ENCODE results near the gene CSF1R. TPM values are rescaled to one million over a fixed set of nuclear protein-coding genes. Genes with fewer than 3 reads are reported as not detected.

CSF1R gene
- polyA plus RNA-seq, 4 donors, result 4.1 to 31.1 (median 6.1) TPM

DNA sequence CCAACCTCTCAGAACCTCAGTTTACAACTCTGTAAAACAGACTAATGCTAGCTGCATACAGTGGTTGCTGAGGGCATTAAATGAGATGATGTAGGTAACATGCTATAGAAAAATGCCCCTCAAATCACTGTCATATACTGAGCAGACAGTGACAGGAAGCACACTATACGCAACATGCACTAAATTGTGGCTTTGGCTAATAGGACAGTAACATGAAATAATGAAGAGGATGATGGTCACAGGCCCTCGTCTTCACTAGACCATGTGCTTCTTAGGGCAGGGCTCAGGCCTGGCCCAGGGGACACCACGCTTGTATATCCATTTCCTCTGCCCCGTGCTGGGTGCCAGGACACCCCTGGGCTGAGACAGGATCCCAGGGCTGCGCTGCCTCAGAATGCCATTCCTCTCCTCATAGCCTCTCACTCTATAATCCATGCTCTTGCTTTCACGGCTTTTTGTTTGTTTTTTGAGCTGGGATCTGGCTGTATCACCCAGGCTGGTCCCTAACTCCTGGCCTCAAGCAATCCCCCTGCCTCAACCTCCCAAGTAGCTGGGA, 18.9 kb downstream of the CSF1R start:
- no peaks in the 10 kb centered on the region for H3K27me3 ChIP-seq (ENCODE audit: control insufficient read depth in 3 of 3, insufficient read depth in 3 of 3, low read length in 3 of 3)
- H3K27ac ChIP-seq (ENCODE audit: low read depth in 1 of 3, low read length in 2 of 3), result no peak overlapping the region
- DNase-seq, result no peak
- FAIRE-seq, result no peak
- H3K4me1 ChIP-seq (ENCODE audit: control insufficient read depth in 3 of 3, insufficient read depth in 2 of 3, low read depth in 1 of 3, low read length in 2 of 3), result no peaks in the 10 kb centered on the region
- peaks cover 0 to 3% (median 0%) of the 10 kb centered on the region in 3 donors for H3K36me3 ChIP-seq (ENCODE audit: control insufficient read depth in 3 of 3, insufficient read depth in 2 of 3, low read depth in 1 of 3, low read length in 3 of 3)
- WGBS, 3 donors, result 84 to 87% (median 85%) methylated on average over 6 of the region's 6 CpGs
- H3K9me3 ChIP-seq (ENCODE audit: control insufficient read depth in 2 of 2, insufficient read depth in 1 of 2, low read depth in 1 of 2, low read length in 1 of 2), result no peaks in the 10 kb centered on the region
- H3K4me3 ChIP-seq (ENCODE audit: low read depth in 1 of 3, low read length in 3 of 3), result no peak overlapping the region

- DNase-seq (no peak), FAIRE-seq (no peak)
- no peaks in the 10 kb centered on the region for H3K27me3 ChIP-seq (ENCODE audit: control insufficient read depth in 3 of 3, insufficient read depth in 3 of 3, low read length in 3 of 3)
- no peaks in the 10 kb centered on the region for H3K4me1 ChIP-seq (ENCODE audit: control insufficient read depth in 3 of 3, insufficient read depth in 2 of 3, low read depth in 1 of 3, low read length in 2 of 3)
- H3K36me3 ChIP-seq (ENCODE audit: control insufficient read depth in 3 of 3, insufficient read depth in 2 of 3, low read depth in 1 of 3, low read length in 3 of 3), result peaks cover 0 to 3% (median 0%) of the 10 kb centered on the region in 3 donors
- no peak overlapping the region for H3K4me3 ChIP-seq (ENCODE audit: low read depth in 1 of 3, low read length in 3 of 3)
- H3K27ac ChIP-seq (ENCODE audit: low read depth in 1 of 3, low read length in 2 of 3), result no peak overlapping the region
- WGBS, 3 donors, result 77 to 98% (median 84%) methylated on average over 2 of the region's 2 CpGs
- H3K9me3 ChIP-seq (ENCODE audit: control insufficient read depth in 2 of 2, insufficient read depth in 1 of 2, low read depth in 1 of 2, low read length in 1 of 2), result no peaks in the 10 kb centered on the region
These were observed 19.4 kb downstream of the CSF1R start for GRCh38 chr5:150066901-150067396.

GRCh38 chr5:150066436-150066835, 19.9 kb downstream of the CSF1R start:
- peaks cover 0 to 5% (median 0%) of the 10 kb centered on the region in 3 donors for H3K36me3 ChIP-seq (ENCODE audit: control insufficient read depth in 3 of 3, insufficient read depth in 2 of 3, low read depth in 1 of 3, low read length in 3 of 3)
- FAIRE-seq, result no peak
- H3K4me1 ChIP-seq (ENCODE audit: control insufficient read depth in 3 of 3, insufficient read depth in 2 of 3, low read depth in 1 of 3, low read length in 2 of 3), result no peaks in the 10 kb centered on the region
- 83 to 96% (median 92%) methylated on average over 5 of the region's 5 CpGs for WGBS, 3 donors
- H3K27ac ChIP-seq (ENCODE audit: low read depth in 1 of 3, low read length in 2 of 3), result peak overlapping the region in 1 of 3 donors; percentile 29
- DNase-seq, result no peak
- H3K27me3 ChIP-seq (ENCODE audit: control insufficient read depth in 3 of 3, insufficient read depth in 3 of 3, low read length in 3 of 3), result no peaks in the 10 kb centered on the region
- no peak overlapping the region for H3K4me3 ChIP-seq (ENCODE audit: low read depth in 1 of 3, low read length in 3 of 3)
- H3K9me3 ChIP-seq (ENCODE audit: control insufficient read depth in 2 of 2, insufficient read depth in 1 of 2, low read depth in 1 of 2, low read length in 1 of 2), result no peaks in the 10 kb centered on the region

GRCh38 chr5:150065886-150066285, 20.5 kb downstream of the CSF1R start:
- WGBS, 3 donors, result 63 to 67% (median 66%) methylated on average over 10 of the region's 10 CpGs
- Histone ChIP-seq H3K9me3 (ENCODE audit: control insufficient read depth in 2 of 2, insufficient read depth in 1 of 2, low read depth in 1 of 2, low read length in 1 of 2) (no peaks in the 10 kb centered on the region), H3K36me3 (ENCODE audit: control insufficient read depth in 3 of 3, insufficient read depth in 2 of 3, low read depth in 1 of 3, low read length in 3 of 3) (peaks cover 0 to 5% (median 0%) of the 10 kb centered on the region in 3 donors), H3K4me3 (ENCODE audit: low read depth in 1 of 3, low read length in 3 of 3) (no peak overlapping the region), H3K4me1 (ENCODE audit: control insufficient read depth in 3 of 3, insufficient read depth in 2 of 3, low read depth in 1 of 3, low read length in 2 of 3) (no peaks in the 10 kb centered on the region), H3K27ac (ENCODE audit: low read depth in 1 of 3, low read length in 2 of 3) (peak overlapping the region in 1 of 3 donors; percentile 29), H3K27me3 (ENCODE audit: control insufficient read depth in 3 of 3, insufficient read depth in 3 of 3, low read length in 3 of 3) (no peaks in the 10 kb centered on the region)
- DNase-seq (no peak), FAIRE-seq (no peak)

GRCh38 chr5:150065346-150065745, 21.0 kb downstream of the CSF1R start:
- H3K9me3 ChIP-seq (ENCODE audit: control insufficient read depth in 2 of 2, insufficient read depth in 1 of 2, low read depth in 1 of 2, low read length in 1 of 2), result no peaks in the 10 kb centered on the region
- DNase-seq (no peak), FAIRE-seq (no peak)

GRCh38 chr5:150064681-150065220, 21.6 kb downstream of the CSF1R start:
- H3K36me3 ChIP-seq (ENCODE audit: control insufficient read depth in 3 of 3, insufficient read depth in 2 of 3, low read depth in 1 of 3, low read length in 3 of 3), result peaks cover 0 to 5% (median 0%) of the 10 kb centered on the region in 3 donors

More at GRCh38 chr5:150065346-150065745, 21.0 kb downstream of the CSF1R start:
- peaks cover 0 to 5% (median 0%) of the 10 kb centered on the region in 3 donors for H3K36me3 ChIP-seq (ENCODE audit: control insufficient read depth in 3 of 3, insufficient read depth in 2 of 3, low read depth in 1 of 3, low read length in 3 of 3)
- peak overlapping the region in 1 of 3 donors; percentile 40 for H3K27ac ChIP-seq (ENCODE audit: low read depth in 1 of 3, low read length in 2 of 3)
- no peaks in the 10 kb centered on the region for H3K27me3 ChIP-seq (ENCODE audit: control insufficient read depth in 3 of 3, insufficient read depth in 3 of 3, low read length in 3 of 3)
- H3K4me3 ChIP-seq (ENCODE audit: low read depth in 1 of 3, low read length in 3 of 3), result no peak overlapping the region
- 68 to 74% (median 72%) methylated on average over 6 of the region's 6 CpGs for WGBS, 3 donors
- H3K4me1 ChIP-seq (ENCODE audit: control insufficient read depth in 3 of 3, insufficient read depth in 2 of 3, low read depth in 1 of 3, low read length in 2 of 3), result no peaks in the 10 kb centered on the region

DNA sequence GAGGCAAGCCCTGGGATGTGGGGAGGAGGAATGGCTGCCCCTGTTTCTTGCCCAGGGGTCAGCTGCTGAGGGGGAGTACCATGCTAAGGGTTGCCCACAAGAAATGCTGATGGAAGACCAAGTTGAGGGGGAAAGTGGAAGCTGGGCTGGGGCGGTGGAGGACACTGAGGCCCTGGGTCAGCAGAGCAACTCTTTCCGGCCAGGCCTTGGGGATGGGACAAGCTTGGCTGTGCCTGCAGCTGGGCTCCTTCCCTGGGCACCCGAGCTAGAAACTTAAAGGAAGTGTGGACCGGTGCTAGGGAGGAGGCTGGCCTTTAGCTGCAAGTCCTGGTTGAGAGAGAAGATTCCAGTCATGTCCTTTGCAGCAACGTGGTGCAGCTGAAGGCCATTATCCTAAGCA, 22.7 kb downstream of the CSF1R start:
- Histone ChIP-seq H3K27ac (ENCODE audit: low read depth in 1 of 3, low read length in 2 of 3) (no peak overlapping the region), H3K4me3 (ENCODE audit: low read depth in 1 of 3, low read length in 3 of 3) (no peak overlapping the region), H3K4me1 (ENCODE audit: control insufficient read depth in 3 of 3, insufficient read depth in 2 of 3, low read depth in 1 of 3, low read length in 2 of 3) (no peaks in the 10 kb centered on the region), H3K36me3 (ENCODE audit: control insufficient read depth in 3 of 3, insufficient read depth in 2 of 3, low read depth in 1 of 3, low read length in 3 of 3) (peaks cover 0 to 6% (median 0%) of the 10 kb centered on the region in 3 donors), H3K27me3 (ENCODE audit: control insufficient read depth in 3 of 3, insufficient read depth in 3 of 3, low read length in 3 of 3) (no peaks in the 10 kb centered on the region), H3K9me3 (ENCODE audit: control insufficient read depth in 2 of 2, insufficient read depth in 1 of 2, low read depth in 1 of 2, low read length in 1 of 2) (no peaks in the 10 kb centered on the region)
- 76 to 87% (median 80%) methylated on average over 5 of the region's 5 CpGs for WGBS, 3 donors
- FAIRE-seq (no peak), DNase-seq (no peak)

More at GRCh38 chr5:150064681-150065220, 21.6 kb downstream of the CSF1R start:
- WGBS, 3 donors, result 75 to 86% (median 79%) methylated on average over 7 of the region's 7 CpGs
- FAIRE-seq (no peak), DNase-seq (no peak)
- Histone ChIP-seq H3K27me3 (ENCODE audit: control insufficient read depth in 3 of 3, insufficient read depth in 3 of 3, low read length in 3 of 3) (no peaks in the 10 kb centered on the region), H3K27ac (ENCODE audit: low read depth in 1 of 3, low read length in 2 of 3) (no peak overlapping the region), H3K4me1 (ENCODE audit: control insufficient read depth in 3 of 3, insufficient read depth in 2 of 3, low read depth in 1 of 3, low read length in 2 of 3) (no peaks in the 10 kb centered on the region), H3K4me3 (ENCODE audit: low read depth in 1 of 3, low read length in 3 of 3) (no peak overlapping the region), H3K9me3 (ENCODE audit: control insufficient read depth in 2 of 2, insufficient read depth in 1 of 2, low read depth in 1 of 2, low read length in 1 of 2) (no peaks in the 10 kb centered on the region)

DNA sequence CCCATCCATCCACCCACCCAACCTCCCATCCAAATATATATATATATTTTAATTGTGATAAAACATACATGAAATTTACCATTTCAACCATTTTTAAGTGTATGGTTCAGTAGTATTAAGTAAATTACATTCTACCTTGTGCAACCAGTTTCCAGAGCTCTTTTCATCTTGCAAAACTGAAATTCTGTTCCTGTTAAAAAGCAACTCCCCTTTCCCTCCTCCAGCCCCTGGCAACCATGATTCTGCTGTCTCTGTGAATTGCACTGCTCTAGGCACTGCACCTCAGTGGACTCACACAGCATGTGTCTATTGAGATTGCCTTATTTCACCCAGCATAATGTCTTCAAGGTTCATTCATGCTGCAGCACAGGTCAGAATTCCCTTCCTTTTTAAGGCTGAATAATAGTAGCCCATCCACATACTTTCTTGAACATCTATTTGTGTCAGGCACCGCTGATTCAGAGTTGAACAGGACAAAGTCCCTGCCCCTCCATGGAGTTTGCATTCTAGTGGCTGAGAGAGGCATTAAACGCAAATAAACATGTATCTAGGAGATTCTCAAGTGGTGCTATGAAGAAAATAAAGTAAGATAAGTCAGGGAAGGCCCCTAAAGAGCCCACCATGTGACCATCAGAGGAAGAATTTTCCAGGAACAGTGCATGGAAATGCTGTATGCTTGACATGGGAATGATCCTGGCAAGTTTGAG, 24.0 kb downstream of the CSF1R start:
- Histone ChIP-seq H3K36me3 (ENCODE audit: control insufficient read depth in 3 of 3, insufficient read depth in 2 of 3, low read depth in 1 of 3, low read length in 3 of 3) (peaks cover 0 to 6% (median 0%) of the 10 kb centered on the region in 3 donors), H3K27ac (ENCODE audit: low read depth in 1 of 3, low read length in 2 of 3) (no peak overlapping the region), H3K27me3 (ENCODE audit: control insufficient read depth in 3 of 3, insufficient read depth in 3 of 3, low read length in 3 of 3) (no peaks in the 10 kb centered on the region), H3K4me3 (ENCODE audit: low read depth in 1 of 3, low read length in 3 of 3) (no peak overlapping the region), H3K4me1 (ENCODE audit: control insufficient read depth in 3 of 3, insufficient read depth in 2 of 3, low read depth in 1 of 3, low read length in 2 of 3) (peaks cover 0 to 3% (median 0%) of the 10 kb centered on the region in 3 donors), H3K9me3 (ENCODE audit: control insufficient read depth in 2 of 2, insufficient read depth in 1 of 2, low read depth in 1 of 2, low read length in 1 of 2) (no peaks in the 10 kb centered on the region)
- DNase-seq (peak in 1 of 2 donors; percentile 31), FAIRE-seq (no peak)
- 20 to 52% (median 43%) methylated on average over 2 of the region's 2 CpGs for WGBS, 3 donors
